KMS-11 (cell line): ENCODE data around the gene ZNF609.

Experiments
- H2AFZ ChIP-seq: fragments of 200-600 bp; sonication (generic); 2 replicates; pipeline ENCODE4 v1.6.1; 2016; ENCODE audit warnings: antibody characterized with exemption, mixed run types, low read depth
- H3K27ac ChIP-seq: fragments of 200-600 bp; sonication (generic); 2 replicates; pipeline ENCODE4 v1.6.1; 2016; ENCODE audit warnings: mild to moderate bottlenecking, mixed run types
- H3K27me3 ChIP-seq: fragments of 200-600 bp; sonication (generic); 2 replicates; pipeline ENCODE4 v1.6.1; 2017; ENCODE audit warnings: mild to moderate bottlenecking, low read depth, mixed run types, moderate library complexity; ENCODE audit not compliant: insufficient read depth
- H3K36me3 ChIP-seq: fragments of 200-600 bp; sonication (generic); 2 replicates; pipeline ENCODE4 v1.6.1; 2017; ENCODE audit warnings: mild to moderate bottlenecking, mixed run types; ENCODE audit not compliant: insufficient read depth
- H3K4me1 ChIP-seq: fragments of 200-600 bp; sonication (generic); 2 replicates; pipeline ENCODE4 v1.6.1; 2016; ENCODE audit warnings: mild to moderate bottlenecking, low read depth, mixed run types; ENCODE audit not compliant: poor library complexity, severe bottlenecking
- H3K4me2 ChIP-seq: fragments of 200-600 bp; sonication (generic); 2 replicates; pipeline ENCODE4 v1.7.0; 2016; ENCODE audit warnings: mild to moderate bottlenecking, mixed run types
- H3K4me3 ChIP-seq: fragments of 200-600 bp; sonication (generic); IDR thresholded peaks from 2 replicates; pipeline ENCODE4 v1.6.1; 2017; ENCODE audit warnings: low read depth, low read length, mixed read lengths; ENCODE audit not compliant: insufficient read depth
- H3K79me2 ChIP-seq: fragments of 200-600 bp; sonication (generic); 2 replicates; pipeline ENCODE4 v1.6.1; 2016; ENCODE audit warnings: low read depth, mixed run types; ENCODE audit not compliant: insufficient read depth
- H3K9ac ChIP-seq: fragments of 200-600 bp; sonication (generic); 2 replicates; pipeline ENCODE4 v1.6.1; 2016; ENCODE audit warnings: mild to moderate bottlenecking, mixed run types
- H4K20me1 ChIP-seq: fragments of 200-600 bp; sonication (generic); 2 replicates; pipeline ENCODE4 v1.6.1; 2016; ENCODE audit warnings: mild to moderate bottlenecking, mixed run types; ENCODE audit not compliant: insufficient read depth
- CTCF ChIP-seq: fragments of 200-600 bp; sonication (generic); conservative IDR thresholded peaks from 2 replicates; pipeline ENCODE4 v1.6.1; 2017; ENCODE audit warnings: low read depth, mild to moderate bottlenecking, antibody characterized with exemption, low read length, moderate library complexity, mixed read lengths

ZNF609 gene

GRCh38 chr15:64503640-64504039 lies 43.3 kb downstream of the ZNF609 start:
- Histone ChIP-seq H3K27ac (peak overlapping the region; percentile 9; the same call in 1 of the 2 replicates), H3K36me3 (no peaks in the 10 kb centered on the region), H3K4me2 (peak overlapping the region; percentile 17; the same call in 1 of the 2 replicates), H3K4me1 (peaks cover 84% of the 10 kb centered on the region), H3K9ac (no peak overlapping the region), H2AFZ (no peak overlapping the region), H3K4me3 (no peak overlapping the region), H4K20me1 (no peaks in the 10 kb centered on the region; the same call in 1 of the 2 replicates), H3K27me3 (no peaks in the 10 kb centered on the region), H3K79me2 (peaks cover 49% of the 10 kb centered on the region; the same call in 1 of the 2 replicates)
- TF ChIP-seq CTCF: no peak

GRCh38 chr15:64507293-64507802 lies 47.0 kb downstream of the ZNF609 start:
- peaks cover 64% of the 10 kb centered on the region for H3K79me2 ChIP-seq
- H4K20me1 ChIP-seq: no peaks in the 10 kb centered on the region
- H3K9ac ChIP-seq: no peak overlapping the region
- H3K4me2 ChIP-seq: peak overlapping the region; percentile 61; the same call in 1 of the 2 replicates
- no peak overlapping the region for H3K4me3 ChIP-seq
- H3K27me3 ChIP-seq: no peaks in the 10 kb centered on the region
- peak overlapping the region; percentile 51 for H3K27ac ChIP-seq
- H2AFZ ChIP-seq: no peak overlapping the region
- peaks cover 89% of the 10 kb centered on the region for H3K4me1 ChIP-seq
- H3K36me3 ChIP-seq: no peaks in the 10 kb centered on the region
- TF ChIP-seq CTCF: no peak

GRCh38 chr15:64507845-64508244 lies 47.5 kb downstream of the ZNF609 start:
- Histone ChIP-seq H2AFZ (no peak overlapping the region), H3K4me3 (no peak overlapping the region), H3K27me3 (no peaks in the 10 kb centered on the region), H3K4me1 (peaks cover 87% of the 10 kb centered on the region), H3K4me2 (peak overlapping the region; percentile 61; the same call in 1 of the 2 replicates), H3K9ac (no peak overlapping the region), H3K27ac (peak overlapping the region; percentile 51; the same call in 1 of the 2 replicates), H3K36me3 (no peaks in the 10 kb centered on the region), H3K79me2 (peaks cover 68% of the 10 kb centered on the region), H4K20me1 (no peaks in the 10 kb centered on the region)
- TF ChIP-seq CTCF: no peak

GRCh38 chr15:64513823-64514222 lies 53.4 kb downstream of the ZNF609 start:
- H3K36me3 ChIP-seq: no peaks in the 10 kb centered on the region
- no peaks in the 10 kb centered on the region; the same call in 1 of the 2 replicates for H4K20me1 ChIP-seq
- H2AFZ ChIP-seq: no peak overlapping the region
- no peak overlapping the region for H3K27ac ChIP-seq
- no peak overlapping the region for H3K9ac ChIP-seq
- H3K4me2 ChIP-seq: no peak overlapping the region
- H3K4me3 ChIP-seq: no peak overlapping the region
- peaks cover 67% of the 10 kb centered on the region for H3K4me1 ChIP-seq
- no peaks in the 10 kb centered on the region for H3K27me3 ChIP-seq
- no peak for TF ChIP-seq CTCF
- peaks cover 82% of the 10 kb centered on the region for H3K79me2 ChIP-seq
